SK-N-SH (cell line): Measurements from ENCODE around the gene ALDH16A1. TPM values are rescaled to one million over a fixed set of nuclear protein-coding genes. Genes with fewer than 3 reads are reported as not detected.

ENCODE experiments used
- CTCF ChIA-PET: fragments of 300-600, 350-600 bp; formaldehyde crosslinking; extraction: SDS; loops from one replicate; lab custom pipeline; 2021; lab: Yijun Ruan, JAX
- POLR2A ChIA-PET: fragments of 350-600 bp; sonication (Branson Sonifier 250); formaldehyde crosslinking; extraction: SDS; loops from one replicate; lab custom pipeline; 2020; ENCODE audit warnings: antibody characterized with exemption, inconsistent platforms; lab: Yijun Ruan, JAX
- DNase-seq: peaks from one replicate; pipeline ENCODE4 v3.0.0; 2012
- H2AFZ ChIP-seq: fragments of 200-600 bp; sonication (generic); 2 replicates; pipeline ENCODE4 v1.8.1; 2016; ENCODE audit warnings: antibody characterized with exemption, mild to moderate bottlenecking, low read depth
- H3F3A ChIP-seq: fragments of 200-600 bp; sonication (generic); replicated peaks from 2 replicates; pipeline ENCODE3; 2016; ENCODE audit warnings: antibody characterized with exemption, mild to moderate bottlenecking; ENCODE audit not compliant: insufficient read depth
- H3K27ac ChIP-seq, 2 experiments: fragments of 200-500 bp in 1 of 2; fragments of 200-600 bp in 1 of 2; sonication (Bioruptor generic) in 1 of 2; sonication (generic), shearing (Covaris generic) in 1 of 2; 2 replicates each; pipeline versions ENCODE4 v1.5.1 to v1.6.1; 2014 to 2016; ENCODE audit warnings: low read depth in 2 of 2, inconsistent platforms in 1 of 2, low read length in 1 of 2, mild to moderate bottlenecking in 1 of 2, mixed read lengths in 1 of 2
- H3K27me3 ChIP-seq: fragments of 200-600 bp; sonication (generic), shearing (Covaris generic); 2 replicates; pipeline ENCODE4 v1.6.1; 2016; ENCODE audit warnings: mixed run types; ENCODE audit not compliant: insufficient read depth
- H3K36me3 ChIP-seq, 2 experiments: fragments of 200-500 bp in 1 of 2; fragments of 200-600 bp in 1 of 2; sonication (Bioruptor generic) in 1 of 2; sonication (generic) in 1 of 2; replicated peaks in 1 of 2; 2 replicates each; pipeline versions ENCODE3 to v1.5.1; 2014 to 2016; ENCODE audit warnings: low read length in 1 of 2, mild to moderate bottlenecking in 1 of 2; ENCODE audit not compliant: insufficient read depth in 2 of 2, control insufficient read depth in 1 of 2
- H3K4me1 ChIP-seq, 2 experiments: fragments of 200-500 bp in 1 of 2; fragments of 200-600 bp in 1 of 2; sonication (Bioruptor generic) in 1 of 2; sonication (generic), shearing (Covaris generic) in 1 of 2; 2 replicates each; pipeline versions ENCODE4 v1.5.1 to v1.6.1; 2014 to 2016; ENCODE audit warnings: low read depth in 1 of 2, low read length in 1 of 2, mixed run types in 1 of 2; ENCODE audit not compliant: insufficient read depth in 2 of 2, control insufficient read depth in 1 of 2
- H3K4me2 ChIP-seq: fragments of 200-600 bp; sonication (generic), shearing (Covaris generic); 2 replicates; pipeline ENCODE4 v1.6.1; 2017; ENCODE audit warnings: mixed run types
- H3K4me3 ChIP-seq, 2 experiments: fragments of 200-500 bp in 1 of 2; fragments of 200-600 bp in 1 of 2; sonication (Bioruptor generic) in 1 of 2; sonication (generic), shearing (Covaris generic) in 1 of 2; 2 replicates each; pipeline versions ENCODE4 v1.5.1 to v1.8.1; 2014 to 2016; ENCODE audit warnings: low read depth in 2 of 2, inconsistent platforms in 1 of 2, low read length in 1 of 2, mild to moderate bottlenecking in 1 of 2, mixed read lengths in 1 of 2, moderate library complexity in 1 of 2
- H3K79me2 ChIP-seq: fragments of 200-600 bp; sonication (generic); 2 replicates; pipeline ENCODE4 v1.8.1; 2017; ENCODE audit warnings: mild to moderate bottlenecking; ENCODE audit not compliant: insufficient read depth
- H3K9ac ChIP-seq: fragments of 200-600 bp; sonication (generic); 2 replicates; pipeline ENCODE4 v1.6.1; 2017; ENCODE audit warnings: mixed run types
- H3K9me2 ChIP-seq: fragments of 200-600 bp; sonication (generic); 2 replicates; pipeline ENCODE4 v1.6.1; 2017; ENCODE audit warnings: mixed run types
- H3K9me3 ChIP-seq: fragments of 200-600 bp; sonication (generic); 2 replicates; pipeline ENCODE4 v1.6.1; 2017; ENCODE audit warnings: mixed run types, mild to moderate bottlenecking, moderate library complexity
- H4K20me1 ChIP-seq: fragments of 200-600 bp; sonication (generic); 2 replicates; pipeline ENCODE4 v1.6.1; 2017; ENCODE audit warnings: mild to moderate bottlenecking, mixed run types; ENCODE audit not compliant: insufficient read depth
- EP300 ChIP-seq, 2 experiments: IDR thresholded peaks; 2 replicates each; pipeline versions ENCODE4 v1.4.0 to v1.6.1; 2012; ENCODE audit warnings: borderline replicate concordance in 1 of 2, low read depth in 1 of 2, low read length in 1 of 2
- FOXJ3 ChIP-seq: sonication (generic); formaldehyde crosslinking; IDR thresholded peaks from 2 replicates; pipeline ENCODE4 v1.5.1; 2020; ENCODE audit warnings: mild to moderate bottlenecking, missing genetic modification reagents
- GATA2 ChIP-seq: sonication (generic); formaldehyde crosslinking; IDR thresholded peaks from 2 replicates; pipeline ENCODE4 v1.5.0; 2020; ENCODE audit warnings: mild to moderate bottlenecking, missing genetic modification reagents
- POLR2AphosphoS5 ChIP-seq: IDR thresholded peaks from 2 replicates; pipeline ENCODE4 v1.6.1; 2012; ENCODE audit warnings: low read depth, low read length
- RAD21 ChIP-seq: IDR thresholded peaks from 2 replicates; pipeline ENCODE4 v1.6.1; 2012; ENCODE audit warnings: mild to moderate bottlenecking, low read length
- RCOR1 ChIP-seq: fragments of 150-350 bp; IDR thresholded peaks from 2 replicates; pipeline ENCODE4 v1.6.1; 2017; ENCODE audit warnings: antibody characterized with exemption, low read length
- RXRA ChIP-seq: IDR thresholded peaks from 2 replicates; pipeline ENCODE4 v1.4.0; 2012; ENCODE audit warnings: low read depth, mild to moderate bottlenecking, borderline replicate concordance
- SIN3A ChIP-seq: IDR thresholded peaks from 2 replicates; pipeline ENCODE4 v1.6.1; 2012; ENCODE audit warnings: low read depth, mild to moderate bottlenecking, low read length, moderate library complexity, borderline replicate concordance
- SMC3 ChIP-seq: IDR thresholded peaks from 2 replicates; pipeline ENCODE4 v1.6.1; 2012; ENCODE audit warnings: low read depth, low read length, improper control_type of control experiment
- TAF1 ChIP-seq: IDR thresholded peaks from 2 replicates; pipeline ENCODE4 v1.6.1; 2012; ENCODE audit warnings: low read depth, mild to moderate bottlenecking, low read length, moderate library complexity, borderline replicate concordance
- TEAD4 ChIP-seq: IDR thresholded peaks from 2 replicates; pipeline ENCODE4 v1.4.0; 2012; ENCODE audit warnings: mild to moderate bottlenecking, borderline replicate concordance; ENCODE audit not compliant: insufficient read depth
- WGBS: methylation state at CpG from one replicate; pipeline ENCODE4 v1.1.6; 2017; ENCODE audit warnings: low lambda C conversion rate; 5-methylcytosine and 5-hydroxymethylcytosine counted together
- polyA plus RNA-seq, 3 experiments: library from polyadenylated mRNA; depleted of rRNA; stranded (reverse); fragments of >200 nt; gene quantifications; 2 replicates each; pipeline ENCODE4 v1.2.3, GENCODE V29; 2012
- TF ChIP-seq, protein P1 (sequence below): fragments of 200-600 bp; sonication (generic); IDR thresholded peaks from 2 replicates; pipeline ENCODE4 v1.6.1; 2017; ENCODE audit warnings: antibody characterized with exemption, mild to moderate bottlenecking, moderate library complexity
- TF ChIP-seq, protein P2 (sequence below): IDR thresholded peaks from 2 replicates; pipeline ENCODE4; 2012
- TF ChIP-seq, protein P3 (sequence below): fragments of 150-350 bp; IDR thresholded peaks from 2 replicates; pipeline ENCODE4 v1.6.1; 2017; ENCODE audit warnings: antibody characterized with exemption, low read length, low read depth, borderline replicate concordance
- TF ChIP-seq, protein P4 (sequence below): IDR thresholded peaks from 2 replicates; pipeline ENCODE4 v1.4.0; 2012; ENCODE audit warnings: low read depth

Gene ALDH16A1
- polyA plus RNA-seq, 1 of the 3 experiments (the other 2 are of a cell fraction), result 15.7 TPM

DNA sequence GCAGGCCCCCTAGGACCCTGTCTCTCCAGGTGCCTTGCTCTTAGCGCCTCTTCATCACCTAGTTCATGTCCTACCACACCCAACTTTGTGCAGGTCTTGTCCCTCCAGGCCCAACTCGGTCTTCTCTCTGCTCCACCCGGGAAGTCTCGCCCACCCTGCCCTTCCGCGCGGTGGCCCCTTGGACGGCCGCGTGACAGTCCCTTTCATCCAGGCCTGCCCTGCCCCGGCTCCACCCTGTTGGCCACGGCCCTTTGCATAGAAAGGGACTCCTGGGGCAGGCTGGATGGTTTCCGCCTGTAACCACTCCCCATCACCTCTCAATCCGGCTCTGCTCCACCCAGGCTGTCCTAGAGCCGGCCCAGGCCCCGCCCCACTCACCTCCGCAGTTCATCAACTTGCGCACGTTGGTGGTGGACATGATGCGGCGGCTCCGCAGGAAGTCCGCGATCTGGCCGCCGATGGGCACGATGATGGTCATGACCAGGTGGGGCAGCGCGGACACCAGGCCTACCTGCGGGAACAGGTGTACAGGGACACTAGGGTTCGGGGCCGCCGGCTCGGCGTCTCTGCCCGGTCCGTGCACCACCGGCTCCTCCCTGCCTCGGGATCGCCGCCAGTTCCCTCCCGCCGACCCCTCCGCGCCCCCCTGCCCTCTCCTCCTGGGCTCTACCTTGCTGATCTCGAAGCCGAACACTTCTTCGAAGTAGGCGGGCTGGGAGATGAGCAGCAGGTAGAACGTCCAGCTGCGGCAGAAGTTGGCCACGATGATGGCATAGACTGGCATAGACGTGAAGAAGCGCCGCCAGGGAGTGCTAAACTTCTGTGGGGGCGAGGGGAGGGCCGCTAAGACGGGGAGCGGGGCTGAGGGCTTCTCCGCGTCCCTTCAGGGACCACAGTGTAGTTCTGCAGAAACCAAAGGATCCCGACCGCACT, 20.6 kb upstream of the ALDH16A1 start:
- Histone ChIP-seq H3F3A (peaks cover 9% of the 10 kb centered on the region), H3K27ac (no peak overlapping the region), H4K20me1 (no peaks in the 10 kb centered on the region), H2AFZ (no peak overlapping the region), H3K27me3 (peaks cover 95% of the 10 kb centered on the region), H3K4me3 (no peak overlapping the region), H3K9me2 (no peaks in the 10 kb centered on the region), H3K9me3 (no peaks in the 10 kb centered on the region), H3K36me3 (no peaks in the 10 kb centered on the region), H3K4me1 (peaks cover 0 to 13% of the 10 kb centered on the region in 2 experiments; a peak in 1 of 4 replicates), H3K79me2 (no peaks in the 10 kb centered on the region), H3K9ac (no peak overlapping the region), H3K4me2 (no peak overlapping the region)
- TF ChIP-seq POLR2AphosphoS5 (no peak), SMC3 (no peak), SIN3A (no peak), FOXJ3 (CRISPR knock-in tag) (no peak), RAD21 (no peak), RCOR1 (no peak)
- TF ChIP-seq, protein P1, sequence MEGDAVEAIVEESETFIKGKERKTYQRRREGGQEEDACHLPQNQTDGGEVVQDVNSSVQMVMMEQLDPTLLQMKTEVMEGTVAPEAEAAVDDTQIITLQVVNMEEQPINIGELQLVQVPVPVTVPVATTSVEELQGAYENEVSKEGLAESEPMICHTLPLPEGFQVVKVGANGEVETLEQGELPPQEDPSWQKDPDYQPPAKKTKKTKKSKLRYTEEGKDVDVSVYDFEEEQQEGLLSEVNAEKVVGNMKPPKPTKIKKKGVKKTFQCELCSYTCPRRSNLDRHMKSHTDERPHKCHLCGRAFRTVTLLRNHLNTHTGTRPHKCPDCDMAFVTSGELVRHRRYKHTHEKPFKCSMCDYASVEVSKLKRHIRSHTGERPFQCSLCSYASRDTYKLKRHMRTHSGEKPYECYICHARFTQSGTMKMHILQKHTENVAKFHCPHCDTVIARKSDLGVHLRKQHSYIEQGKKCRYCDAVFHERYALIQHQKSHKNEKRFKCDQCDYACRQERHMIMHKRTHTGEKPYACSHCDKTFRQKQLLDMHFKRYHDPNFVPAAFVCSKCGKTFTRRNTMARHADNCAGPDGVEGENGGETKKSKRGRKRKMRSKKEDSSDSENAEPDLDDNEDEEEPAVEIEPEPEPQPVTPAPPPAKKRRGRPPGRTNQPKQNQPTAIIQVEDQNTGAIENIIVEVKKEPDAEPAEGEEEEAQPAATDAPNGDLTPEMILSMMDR, result no peak
- TF ChIP-seq, protein P2, sequence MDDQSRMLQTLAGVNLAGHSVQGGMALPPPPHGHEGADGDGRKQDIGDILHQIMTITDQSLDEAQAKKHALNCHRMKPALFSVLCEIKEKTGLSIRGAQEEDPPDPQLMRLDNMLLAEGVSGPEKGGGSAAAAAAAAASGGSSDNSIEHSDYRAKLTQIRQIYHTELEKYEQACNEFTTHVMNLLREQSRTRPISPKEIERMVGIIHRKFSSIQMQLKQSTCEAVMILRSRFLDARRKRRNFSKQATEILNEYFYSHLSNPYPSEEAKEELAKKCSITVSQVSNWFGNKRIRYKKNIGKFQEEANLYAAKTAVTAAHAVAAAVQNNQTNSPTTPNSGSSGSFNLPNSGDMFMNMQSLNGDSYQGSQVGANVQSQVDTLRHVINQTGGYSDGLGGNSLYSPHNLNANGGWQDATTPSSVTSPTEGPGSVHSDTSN, result no peak
- 33% methylated on average over 35 of the region's 63 CpGs for WGBS
- POLR2A ChIA-PET, result no interaction called here
- CTCF ChIA-PET, result interaction anchor here (1.2 to 3.7 kb wide), 2 partner anchors 10 to 41 kb away, joined by 11 to 15 read pairs; no protein-coding TSS in a partner anchor
- no peak for DNase-seq

DNA sequence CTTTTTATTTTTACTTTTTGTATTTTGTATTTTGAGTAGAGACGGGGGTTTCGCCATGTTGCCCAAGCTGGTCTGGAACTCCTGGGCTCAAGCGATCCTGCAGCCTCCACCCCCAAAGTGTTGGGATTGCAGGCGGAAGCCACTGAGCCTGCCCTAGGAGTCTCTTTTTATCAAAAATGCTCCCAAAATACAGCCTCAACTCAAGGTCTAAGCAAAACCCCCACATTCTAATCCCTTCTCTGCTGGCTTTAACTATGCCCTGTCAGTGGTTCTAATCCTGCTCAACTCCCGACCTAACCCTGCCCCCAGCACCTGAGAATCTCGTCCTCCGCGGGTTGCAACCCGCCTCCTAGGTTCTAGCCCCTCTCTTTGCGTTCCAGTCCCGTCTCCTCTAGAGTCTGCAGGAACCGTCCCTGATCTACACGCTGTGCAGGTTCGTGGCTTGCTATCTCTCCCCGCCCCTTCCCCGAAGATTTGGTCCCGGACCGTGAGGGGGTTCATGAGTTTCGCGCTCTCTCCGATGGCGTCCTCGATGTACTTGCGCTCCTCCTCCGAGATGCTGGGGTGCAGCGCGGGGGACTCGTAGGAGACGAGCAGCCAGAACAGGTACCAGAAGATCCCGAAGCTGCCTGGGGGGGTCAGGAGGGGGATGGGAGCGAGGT, 19.7 kb upstream of the ALDH16A1 start:
- no peak overlapping the region for H3K4me2 ChIP-seq
- peaks cover 0 to 8% of the 10 kb centered on the region in 2 experiments; a peak in 1 of 4 replicates for H3K4me1 ChIP-seq
- 24% methylated on average over 25 of the region's 31 CpGs for WGBS
- no peaks in the 10 kb centered on the region for H4K20me1 ChIP-seq
- peaks cover 95% of the 10 kb centered on the region for H3K27me3 ChIP-seq
- no peak overlapping the region for H3K4me3 ChIP-seq
- peaks cover 9% of the 10 kb centered on the region for H3F3A ChIP-seq
- no peak for DNase-seq
- POLR2A ChIA-PET, result no interaction called here
- no peak overlapping the region for H2AFZ ChIP-seq
- no peak overlapping the region for H3K9ac ChIP-seq
- no peak overlapping the region for H3K27ac ChIP-seq
- TF ChIP-seq RXRA (no peak), GATA2 (no peak), TEAD4 (no peak), FOXJ3 (CRISPR knock-in tag) (no peak), RAD21 (no peak), EP300 (IDR thresholded peaks at IDR 0.05; ENCODE audit: borderline replicate concordance in 1 of 2, low read depth in 1 of 2, low read length in 1 of 2) (no peak), TAF1 (no peak)
- TF ChIP-seq, protein P3, sequence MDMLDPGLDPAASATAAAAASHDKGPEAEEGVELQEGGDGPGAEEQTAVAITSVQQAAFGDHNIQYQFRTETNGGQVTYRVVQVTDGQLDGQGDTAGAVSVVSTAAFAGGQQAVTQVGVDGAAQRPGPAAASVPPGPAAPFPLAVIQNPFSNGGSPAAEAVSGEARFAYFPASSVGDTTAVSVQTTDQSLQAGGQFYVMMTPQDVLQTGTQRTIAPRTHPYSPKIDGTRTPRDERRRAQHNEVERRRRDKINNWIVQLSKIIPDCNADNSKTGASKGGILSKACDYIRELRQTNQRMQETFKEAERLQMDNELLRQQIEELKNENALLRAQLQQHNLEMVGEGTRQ, result no peak
- TF ChIP-seq, protein P4, sequence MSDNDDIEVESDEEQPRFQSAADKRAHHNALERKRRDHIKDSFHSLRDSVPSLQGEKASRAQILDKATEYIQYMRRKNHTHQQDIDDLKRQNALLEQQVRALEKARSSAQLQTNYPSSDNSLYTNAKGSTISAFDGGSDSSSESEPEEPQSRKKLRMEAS, result no peak
- TF ChIP-seq, all 33 proteins: peak for 0
- no peaks in the 10 kb centered on the region for H3K9me3 ChIP-seq
- no peaks in the 10 kb centered on the region for H3K9me2 ChIP-seq
- CTCF ChIA-PET, result interaction anchor here (0.6 to 3.7 kb wide), 3 partner anchors 9 to 42 kb away, joined by 3 to 36 read pairs (median 15); no protein-coding TSS in a partner anchor
- H3K79me2 ChIP-seq, result no peaks in the 10 kb centered on the region
- H3K36me3 ChIP-seq, result no peaks in the 10 kb centered on the region
